ENCODE data around the gene SLC22A5.

SLC22A5 gene

DNA sequence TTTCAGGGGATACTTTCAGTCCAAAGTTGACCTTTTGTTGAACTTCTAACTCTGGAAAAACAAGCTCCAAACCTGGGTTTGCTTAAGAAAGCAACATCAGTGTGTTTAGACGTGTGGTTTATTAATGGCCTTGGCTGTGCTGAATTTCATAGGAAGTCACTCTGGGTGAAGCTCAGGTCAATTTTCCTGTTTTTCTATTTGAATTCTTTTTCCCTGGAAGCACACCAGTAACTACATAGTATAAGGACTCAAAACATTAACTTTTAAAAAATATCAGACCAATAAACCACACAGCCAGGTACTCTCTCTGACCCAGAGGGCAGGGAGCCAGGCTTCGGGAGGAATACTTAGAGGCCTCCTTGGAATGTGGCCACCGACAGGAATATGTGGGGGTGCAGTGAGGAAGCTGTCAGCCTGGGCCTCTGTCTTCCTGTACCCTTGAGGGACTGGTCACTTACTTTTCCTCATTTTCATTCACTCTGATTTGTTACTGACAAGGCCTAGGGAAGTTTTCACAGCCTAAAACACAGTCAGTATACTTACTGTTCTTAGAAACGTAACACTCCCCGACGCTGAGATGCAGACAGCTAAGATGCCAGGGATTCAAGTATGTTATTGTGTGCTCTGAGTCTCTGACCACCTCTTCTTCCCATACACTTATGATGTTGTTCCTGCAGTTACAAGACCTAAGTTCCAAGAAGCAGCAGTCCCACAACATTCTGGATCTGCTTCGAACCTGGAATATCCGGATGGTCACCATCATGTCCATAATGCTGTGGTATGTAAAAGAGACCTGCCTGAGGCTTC is 18.9 kb downstream of the SLC22A5 start:
- TF ChIP-seq CTCF (IDR thresholded peaks at IDR 0.05; ENCODE audit: low read depth, low read length) = no peak
- no peak for DNase-seq (ENCODE audit: extremely low read depth, low read depth)

DNA sequence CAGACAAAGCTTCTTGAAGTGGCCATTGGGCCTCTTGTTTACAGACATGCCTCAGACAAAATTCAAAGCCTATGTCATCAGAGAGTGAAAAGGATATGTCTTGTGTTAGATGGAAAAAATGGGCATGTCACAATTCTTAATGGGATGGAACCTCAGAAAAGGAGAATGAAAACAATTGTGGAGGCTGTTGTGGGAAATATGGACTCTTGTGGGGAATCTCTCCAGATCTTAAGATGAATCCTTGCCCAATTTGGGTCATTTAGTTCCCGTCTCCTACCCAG is 19.5 kb downstream of the SLC22A5 start:
- TF ChIP-seq CTCF (IDR thresholded peaks at IDR 0.05; ENCODE audit: low read depth, low read length) = no peak
- no peak for DNase-seq (ENCODE audit: extremely low read depth, low read depth)

- no peak for TF ChIP-seq CTCF (IDR thresholded peaks at IDR 0.05; ENCODE audit: low read depth, low read length)
- DNase-seq (ENCODE audit: extremely low read depth, low read depth) = peak; percentile 97
Measured at GRCh38 chr5:132389585-132390286, 20.2 kb downstream of the SLC22A5 start.

GRCh38 chr5:132391247-132391646 is 21.7 kb downstream of the SLC22A5 start:
- TF ChIP-seq CTCF (IDR thresholded peaks at IDR 0.05; ENCODE audit: low read depth, low read length) = no peak

GRCh38 chr5:132391870-132392269 is 22.4 kb downstream of the SLC22A5 start:
- DNase-seq (ENCODE audit: extremely low read depth, low read depth) = no peak
- no peak for TF ChIP-seq CTCF (IDR thresholded peaks at IDR 0.05; ENCODE audit: low read depth, low read length)

More at GRCh38 chr5:132391247-132391646, 21.7 kb downstream of the SLC22A5 start:
- DNase-seq (ENCODE audit: extremely low read depth, low read depth) = no peak

DNA sequence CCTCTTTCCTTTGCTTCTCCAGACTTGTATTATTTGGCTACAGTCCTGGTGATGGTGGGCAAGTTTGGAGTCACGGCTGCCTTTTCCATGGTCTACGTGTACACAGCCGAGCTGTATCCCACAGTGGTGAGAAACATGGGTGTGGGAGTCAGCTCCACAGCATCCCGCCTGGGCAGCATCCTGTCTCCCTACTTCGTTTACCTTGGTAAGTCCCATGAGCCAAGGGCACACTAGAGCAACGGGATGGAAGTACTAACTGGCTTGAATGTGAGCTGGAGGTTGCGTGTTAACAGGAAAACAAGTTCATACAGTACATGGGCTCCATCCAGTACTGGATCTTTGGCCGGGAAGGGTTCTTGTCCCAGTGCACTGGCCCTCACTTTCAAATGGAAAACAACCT is 22.9 kb downstream of the SLC22A5 start:
- TF ChIP-seq CTCF (IDR thresholded peaks at IDR 0.05; ENCODE audit: low read depth, low read length) = no peak
- no peak for DNase-seq (ENCODE audit: extremely low read depth, low read depth)

Data from AG09319 (cell line).